CD14-positive monocyte (primary cell): ENCODE data around the gene PHC2. TPM values are rescaled to one million over a fixed set of nuclear protein-coding genes. Genes with fewer than 3 reads are reported as not detected.
A peak's percentile ranks its signal among the peaks of the same experiment; 100 is the strongest.

Experiments used
- DNase-seq, 3 donors: peaks; one replicate each; pipeline ENCODE4 v3.0.0-alpha.2; 2011 to 2022
- H2AFZ ChIP-seq: 2 replicates; pipeline ENCODE4 v1.6.0; 2012; ENCODE audit warnings: mild to moderate bottlenecking, low read depth, low read length, inconsistent platforms; ENCODE audit not compliant: insufficient read depth, poor library complexity, severe bottlenecking
- H3K27ac ChIP-seq, 2 donors: 1 replicate in 1 of 2; 2 replicates in 1 of 2; pipeline ENCODE4 v1.5.1; 2012 to 2013; ENCODE audit warnings: low read length in 2 of 2, control low read depth in 1 of 2, inconsistent platforms in 1 of 2, low read depth in 1 of 2, mild to moderate bottlenecking in 1 of 2
- H3K27me3 ChIP-seq, 2 donors: one replicate each; pipeline versions ENCODE4 v1.6.0 to v1.6.1; 2011 to 2013; ENCODE audit warnings: low read length in 2 of 2; ENCODE audit not compliant: control insufficient read depth in 2 of 2, insufficient read depth in 2 of 2
- H3K36me3 ChIP-seq, 2 donors: replicated peaks in 1 of 2; 1 replicate in 1 of 2; 2 replicates in 1 of 2; pipeline versions ENCODE4 v1.5.1 to v1.6.1; 2012 to 2013; ENCODE audit warnings: low read length in 2 of 2, control low read depth in 1 of 2, inconsistent platforms in 1 of 2, mild to moderate bottlenecking in 1 of 2; ENCODE audit not compliant: insufficient read depth in 2 of 2, control insufficient read depth in 1 of 2
- H3K4me1 ChIP-seq, 2 donors: 1 replicate in 1 of 2; 2 replicates in 1 of 2; pipeline versions ENCODE4 v1.5.1 to v1.6.1; 2012 to 2013; ENCODE audit warnings: low read length in 2 of 2, control low read depth in 1 of 2, inconsistent platforms in 1 of 2, mild to moderate bottlenecking in 1 of 2, moderate library complexity in 1 of 2; ENCODE audit not compliant: insufficient read depth in 2 of 2, control insufficient read depth in 1 of 2
- H3K4me2 ChIP-seq: replicated peaks from 2 replicates; pipeline ENCODE3; 2012; ENCODE audit warnings: low read length, moderate library complexity, mild to moderate bottlenecking; ENCODE audit not compliant: poor library complexity, severe bottlenecking; ENCODE audit errors: extremely low read depth
- H3K4me3 ChIP-seq, 3 experiments: fragments of 200-600 bp in 1 of 3; sonication (generic) in 1 of 3; replicated peaks in 1 of 3; 1 replicate in 2 of 3; 2 replicates in 1 of 3; pipeline ENCODE4 v1.5.1; 2011 to 2013; ENCODE audit warnings: low read length in 3 of 3, mild to moderate bottlenecking in 3 of 3, control low read depth in 2 of 3, low read depth in 2 of 3, inconsistent platforms in 1 of 3, moderate library complexity in 1 of 3
- H3K79me2 ChIP-seq: 2 replicates; pipeline ENCODE4 v1.6.0; 2012; ENCODE audit warnings: mild to moderate bottlenecking, control low read depth, inconsistent platforms, low read length, moderate library complexity; ENCODE audit not compliant: insufficient read depth
- H3K9ac ChIP-seq: 2 replicates; pipeline ENCODE4 v1.6.0; 2017; ENCODE audit warnings: low read length, mild to moderate bottlenecking; ENCODE audit not compliant: insufficient read depth, poor library complexity, severe bottlenecking
- H3K9me3 ChIP-seq, 2 donors: replicated peaks in 1 of 2; 1 replicate in 1 of 2; 2 replicates in 1 of 2; pipeline versions ENCODE4 v1.5.1 to v1.6.1; 2012 to 2013; ENCODE audit warnings: low read length in 2 of 2, control low read depth in 1 of 2; ENCODE audit not compliant: control insufficient read depth in 1 of 2, insufficient read depth in 1 of 2
- H4K20me1 ChIP-seq: 2 replicates; pipeline ENCODE4 v1.6.0; 2012; ENCODE audit warnings: mild to moderate bottlenecking, low read length, control low read depth, moderate library complexity; ENCODE audit not compliant: insufficient read depth
- H3K27ac Mint-ChIP-seq, 7 donors: one replicate each; pipeline ENCODE4 v1.8.0; 2020; ENCODE audit warnings: mild to moderate bottlenecking in 7 of 7, mixed read lengths in 7 of 7, moderate library complexity in 6 of 7, inconsistent platforms in 2 of 7
- H3K27me3 Mint-ChIP-seq, 3 donors: one replicate each; pipeline ENCODE4 v1.8.0; 2021 to 2022; ENCODE audit warnings: low read depth in 3 of 3, mild to moderate bottlenecking in 3 of 3, mixed read lengths in 3 of 3, moderate library complexity in 3 of 3, inconsistent platforms in 1 of 3
- H3K36me3 Mint-ChIP-seq, 2 donors: one replicate each; pipeline ENCODE4 v1.8.0; 2020; ENCODE audit warnings: mixed read lengths in 2 of 2, inconsistent platforms in 1 of 2, mild to moderate bottlenecking in 1 of 2
- H3K4me1 Mint-ChIP-seq: one replicate; pipeline ENCODE4 v1.8.0; 2020; ENCODE audit warnings: mild to moderate bottlenecking, mixed read lengths
- H3K4me3 Mint-ChIP-seq, 2 donors: one replicate each; pipeline ENCODE4 v1.8.0; 2020; ENCODE audit warnings: mild to moderate bottlenecking in 2 of 2, mixed read lengths in 2 of 2, moderate library complexity in 1 of 2
- H3K9me3 Mint-ChIP-seq, 7 donors: one replicate each; pipeline ENCODE4 v1.8.0; 2020 to 2022; ENCODE audit warnings: mixed read lengths in 7 of 7, mild to moderate bottlenecking in 6 of 7, moderate library complexity in 6 of 7, inconsistent platforms in 2 of 7
- CTCF ChIP-seq: fragments of 200-600 bp; IDR thresholded peaks from one replicate; pipeline ENCODE4 v1.8.0; 2022; ENCODE audit warnings: antibody characterized with exemption, mild to moderate bottlenecking
- WGBS: methylation state at CpG from one replicate; pipeline ENCODE4 v1.1.5; 2013; ENCODE audit warnings: missing lambda C conversion rate; ENCODE audit not compliant: insufficient coverage; 5-methylcytosine and 5-hydroxymethylcytosine counted together
- intact Hi-C, 2 donors: fragments of 100-400 bp; cut with micrococcal nuclease; formaldehyde crosslinking; loops; one replicate each; pipeline versions ENCODE4 v1.15.0 to v1.15.1; 2023
- polyA plus RNA-seq, 3 donors: library from polyadenylated mRNA; depleted of rRNA in 1 of 3; unstranded in 2 of 3; stranded (reverse) in 1 of 3; fragments of 300-500 nt in 2 of 3; fragments of >200 nt in 1 of 3; fragmentation: Illumina TruSeq in 2 of 3; gene quantifications; 1 replicate in 2 of 3; 2 replicates in 1 of 3; pipeline ENCODE4 v1.2.3, GENCODE V29; 2012 to 2021

Gene PHC2
- polyA plus RNA-seq, 3 donors, result 18.9 to 85.3 (median 53.1) TPM

DNA sequence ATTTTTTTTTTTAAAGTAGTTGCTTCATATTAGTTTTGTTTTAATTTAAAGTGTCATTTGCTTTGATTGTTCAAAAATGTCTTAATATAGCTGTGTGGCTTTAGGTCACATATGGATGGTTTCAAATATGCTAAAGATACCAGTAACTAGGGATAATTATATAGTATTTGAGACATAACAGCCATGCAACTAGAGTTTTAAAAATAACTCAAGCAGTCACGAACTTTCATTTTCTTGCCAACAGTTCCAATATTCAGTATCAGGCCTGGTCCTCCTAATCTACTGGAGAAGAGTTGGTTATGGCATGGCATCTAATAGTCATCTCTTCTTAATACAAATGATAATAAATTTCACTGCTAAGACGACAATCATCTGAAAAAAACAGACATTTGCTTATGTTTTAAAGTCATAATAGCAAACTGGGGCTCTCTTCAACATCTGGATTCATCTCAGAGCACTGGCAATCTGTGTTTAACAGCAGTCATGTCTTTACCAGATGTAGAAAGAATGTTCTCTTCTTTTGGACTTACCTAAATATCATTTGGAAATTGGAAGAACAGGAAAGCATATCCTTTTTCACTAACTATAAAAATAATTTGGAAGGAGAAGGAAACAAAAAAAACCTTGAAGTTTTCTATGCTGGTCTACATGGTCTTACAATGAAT is 85.9 kb downstream of the PHC2 start:
- Histone ChIP-seq H3K4me1 (peaks cover 55 to 85% of the 10 kb centered on the region in 2 donors), H4K20me1 (peaks cover 90% of the 10 kb centered on the region)
- no peak overlapping the region for H3K4me3 Mint-ChIP-seq

DNA sequence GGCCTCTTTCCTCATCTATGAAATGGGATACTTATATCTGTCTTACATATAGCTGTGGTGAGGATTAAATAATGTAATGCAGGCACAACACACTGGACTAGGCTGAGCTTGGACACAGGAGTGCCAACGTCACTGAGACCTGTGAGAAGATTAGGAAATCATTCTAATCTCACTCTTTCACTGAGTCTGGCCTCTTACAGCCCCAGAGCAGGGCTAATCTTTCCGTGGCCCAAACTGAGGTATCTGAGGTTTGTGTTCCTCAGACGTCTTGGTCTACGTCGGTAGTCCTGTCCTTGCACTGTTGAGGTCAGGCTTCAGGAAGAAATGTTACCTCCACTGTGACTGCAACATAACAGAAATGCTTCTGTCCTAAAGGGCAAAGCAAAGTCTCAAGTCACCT is 87.4 kb downstream of the PHC2 start:
- TF ChIP-seq CTCF, result no peak
- 90% methylated on average over 4 of the region's 5 CpGs for WGBS
- Histone ChIP-seq H3K4me1 (peaks cover 68 to 97% of the 10 kb centered on the region in 2 donors), H3K79me2 (peaks cover 93% of the 10 kb centered on the region), H3K27me3 (no peaks in the 10 kb centered on the region), H4K20me1 (peaks cover 96% of the 10 kb centered on the region), H3K27ac (peak overlapping the region in 1 of 2 donors; percentile 15), H2AFZ (no peak overlapping the region), H3K9ac (no peak overlapping the region), H3K9me3 (no peaks in the 10 kb centered on the region), H3K4me3 (no peak overlapping the region), H3K4me2 (no peak overlapping the region), H3K36me3 (peaks cover 13 to 40% of the 10 kb centered on the region in 2 donors)
- H3K27me3 Mint-ChIP-seq, result peaks cover 0 to 3% (median 0%) of the 10 kb centered on the region in 3 donors
- no peaks in the 10 kb centered on the region for H3K9me3 Mint-ChIP-seq
- intact Hi-C loops, result no loop called here
- peaks cover 91% of the 10 kb centered on the region for H3K4me1 Mint-ChIP-seq
- DNase-seq, result no peak
- H3K36me3 Mint-ChIP-seq, result peaks cover 45 to 61% of the 10 kb centered on the region in 2 donors
- no peak overlapping the region for H3K4me3 Mint-ChIP-seq
- peak overlapping the region in 4 of 7 donors; percentile 27 to 60 (median 36) for H3K27ac Mint-ChIP-seq

More for the DNA sequence above, 85.9 kb downstream of the PHC2 start:
- H3K79me2 ChIP-seq, result peaks cover 95% of the 10 kb centered on the region
- no peak overlapping the region for H3K9ac ChIP-seq
- Mint-ChIP-seq H3K36me3 (peaks cover 45 to 61% of the 10 kb centered on the region in 2 donors), H3K27me3 (peaks cover 0 to 5% (median 0%) of the 10 kb centered on the region in 3 donors), H3K4me1 (peaks cover 79% of the 10 kb centered on the region), H3K27ac (peak overlapping the region in 2 of 7 donors; percentile 48 to 69), H3K9me3 (no peaks in the 10 kb centered on the region)
- intact Hi-C loops, result no loop called here
- no peaks in the 10 kb centered on the region for H3K9me3 ChIP-seq
- no peak for TF ChIP-seq CTCF
- peak overlapping the region in 1 of 2 donors; percentile 7 for H3K27ac ChIP-seq
- no peak for DNase-seq
- H3K36me3 ChIP-seq, result peaks cover 13 to 40% of the 10 kb centered on the region in 2 donors
- no CpG with 5 or more reads among the region's 2 CpGs for WGBS
- no peak overlapping the region for H3K4me3 ChIP-seq
- no peak overlapping the region for H3K4me2 ChIP-seq
- no peaks in the 10 kb centered on the region for H3K27me3 ChIP-seq
- no peak overlapping the region for H2AFZ ChIP-seq
